ENCODE results near the gene NT5C2. TPM values are rescaled to one million over a fixed set of nuclear protein-coding genes. Genes with fewer than 3 reads are reported as not detected.

NT5C2 gene
- polyA plus RNA-seq, 1 donor (not counting 4 experiments of a cell fraction or from before 2014, with no cell fraction given), result 88.6 TPM

DNA sequence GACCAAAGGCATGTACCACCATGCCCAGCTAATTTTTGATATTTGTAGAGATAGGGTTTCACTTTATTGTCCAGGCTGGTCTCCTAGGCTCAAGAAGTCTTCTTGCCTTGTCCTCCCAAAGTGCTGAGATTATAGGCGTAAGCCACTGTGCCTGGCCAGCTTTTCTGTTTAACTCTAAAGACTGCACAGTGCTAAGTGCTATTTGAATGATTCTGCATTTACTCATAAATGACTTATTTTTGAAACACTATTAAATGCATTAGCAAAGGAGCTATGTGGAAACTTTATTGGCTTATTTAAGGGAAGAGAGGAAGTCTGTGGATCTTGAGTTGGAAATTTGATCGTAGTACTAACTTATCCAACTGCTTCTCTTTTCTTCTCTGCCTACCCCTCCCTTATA lies 89.1 kb downstream of the NT5C2 start:
- no peak overlapping the region for H3K27ac ChIP-seq (ENCODE audit: control insufficient read depth, insufficient read depth, low read length)
- no peak overlapping the region for H3K4me3 ChIP-seq (ENCODE audit: control insufficient read depth in 2 of 3, extremely low read depth in 1 of 3, insufficient read depth in 2 of 3, low read depth in 1 of 3, low read length in 3 of 3)
- H2AFZ ChIP-seq (ENCODE audit: control insufficient read depth, low read length), result no peak overlapping the region
- no peak for FAIRE-seq
- no peak overlapping the region for H3K9ac ChIP-seq (ENCODE audit: control insufficient read depth, extremely low read depth, insufficient read depth, low read length)
- peaks cover 4 to 5% of the 10 kb centered on the region in 2 experiments for H3K36me3 ChIP-seq (ENCODE audit: control insufficient read depth in 2 of 2, extremely low read depth in 1 of 2, insufficient read depth in 2 of 2, low read length in 2 of 2)
- dilution Hi-C loops (cut with MboI; ENCODE audit: extremely low pct_ligation_motif_present, low sequenced_read_pairs), result no loop called here
- TF ChIP-seq, protein P1, sequence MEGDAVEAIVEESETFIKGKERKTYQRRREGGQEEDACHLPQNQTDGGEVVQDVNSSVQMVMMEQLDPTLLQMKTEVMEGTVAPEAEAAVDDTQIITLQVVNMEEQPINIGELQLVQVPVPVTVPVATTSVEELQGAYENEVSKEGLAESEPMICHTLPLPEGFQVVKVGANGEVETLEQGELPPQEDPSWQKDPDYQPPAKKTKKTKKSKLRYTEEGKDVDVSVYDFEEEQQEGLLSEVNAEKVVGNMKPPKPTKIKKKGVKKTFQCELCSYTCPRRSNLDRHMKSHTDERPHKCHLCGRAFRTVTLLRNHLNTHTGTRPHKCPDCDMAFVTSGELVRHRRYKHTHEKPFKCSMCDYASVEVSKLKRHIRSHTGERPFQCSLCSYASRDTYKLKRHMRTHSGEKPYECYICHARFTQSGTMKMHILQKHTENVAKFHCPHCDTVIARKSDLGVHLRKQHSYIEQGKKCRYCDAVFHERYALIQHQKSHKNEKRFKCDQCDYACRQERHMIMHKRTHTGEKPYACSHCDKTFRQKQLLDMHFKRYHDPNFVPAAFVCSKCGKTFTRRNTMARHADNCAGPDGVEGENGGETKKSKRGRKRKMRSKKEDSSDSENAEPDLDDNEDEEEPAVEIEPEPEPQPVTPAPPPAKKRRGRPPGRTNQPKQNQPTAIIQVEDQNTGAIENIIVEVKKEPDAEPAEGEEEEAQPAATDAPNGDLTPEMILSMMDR (optimal IDR thresholded peaks at IDR 0.05 in 1 of 3, IDR thresholded peaks at IDR 0.05 in 1 of 3, conservative IDR thresholded peaks at IDR 0.05 in 1 of 3; ENCODE audit: extremely low read depth in 1 of 3, insufficient read depth in 2 of 3, low read length in 3 of 3), result no peak
- TF ChIP-seq EZH2 (IDR thresholded peaks at IDR 0.05; ENCODE audit: low read length), result no peak
- H3K4me2 ChIP-seq (ENCODE audit: control insufficient read depth, extremely low read depth, insufficient read depth, low read depth, low read length), result no peak overlapping the region
- no peaks in the 10 kb centered on the region for H3K9me3 ChIP-seq (ENCODE audit: control insufficient read depth, low read depth, low read length)
- no peak for DNase-seq (ENCODE audit: low read depth, low spot score)
- no peaks in the 10 kb centered on the region for H3K9me1 ChIP-seq (ENCODE audit: control insufficient read depth, extremely low read depth, insufficient read depth, low read length)
- no peaks in the 10 kb centered on the region for H3K4me1 ChIP-seq (ENCODE audit: control insufficient read depth, extremely low read depth, insufficient read depth, low read length)
- no peaks in the 10 kb centered on the region for H4K20me1 ChIP-seq (ENCODE audit: control insufficient read depth, extremely low read depth, insufficient read depth, low read length)
- H3K27me3 ChIP-seq (ENCODE audit: control insufficient read depth, extremely low read depth, insufficient read depth, low read length), result no peaks in the 10 kb centered on the region
- H3K79me2 ChIP-seq (ENCODE audit: control insufficient read depth, insufficient read depth, low read length), result no peaks in the 10 kb centered on the region

DNA sequence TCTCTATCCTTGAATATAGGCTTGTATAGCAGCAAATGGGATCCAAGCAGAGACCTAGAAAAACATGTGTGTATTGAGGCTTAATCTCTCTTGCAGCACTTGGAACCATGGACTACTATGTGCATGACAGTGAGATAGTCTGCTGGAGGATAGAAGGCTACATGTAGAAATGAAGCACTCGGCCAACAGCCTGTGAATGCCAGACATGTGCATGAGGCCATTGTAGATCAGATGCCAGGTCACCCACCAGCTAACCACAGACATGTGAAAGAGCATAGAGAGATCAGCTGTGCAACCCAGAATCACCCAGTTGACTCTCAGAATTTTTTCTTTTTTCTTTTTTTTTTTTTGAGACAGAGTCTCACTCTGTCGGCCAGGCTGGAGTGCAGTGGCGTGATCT lies 90.9 kb downstream of the NT5C2 start:
- FAIRE-seq (no peak), DNase-seq (ENCODE audit: low read depth, low spot score) (no peak)
- H3K9me1 ChIP-seq (ENCODE audit: control insufficient read depth, extremely low read depth, insufficient read depth, low read length), result no peaks in the 10 kb centered on the region
- H3K4me2 ChIP-seq (ENCODE audit: control insufficient read depth, extremely low read depth, insufficient read depth, low read depth, low read length), result no peak overlapping the region
- no peak overlapping the region for H2AFZ ChIP-seq (ENCODE audit: control insufficient read depth, low read length)
- H3K4me1 ChIP-seq (ENCODE audit: control insufficient read depth, extremely low read depth, insufficient read depth, low read length), result no peaks in the 10 kb centered on the region
- H3K27me3 ChIP-seq (ENCODE audit: control insufficient read depth, extremely low read depth, insufficient read depth, low read length), result no peaks in the 10 kb centered on the region
- H3K9me3 ChIP-seq (ENCODE audit: control insufficient read depth, low read depth, low read length), result no peaks in the 10 kb centered on the region
- no peaks in the 10 kb centered on the region for H4K20me1 ChIP-seq (ENCODE audit: control insufficient read depth, extremely low read depth, insufficient read depth, low read length)
- no peaks in the 10 kb centered on the region for H3K79me2 ChIP-seq (ENCODE audit: control insufficient read depth, insufficient read depth, low read length)
- dilution Hi-C loops (cut with MboI; ENCODE audit: extremely low pct_ligation_motif_present, low sequenced_read_pairs), result no loop called here
- H3K36me3 ChIP-seq (ENCODE audit: control insufficient read depth in 2 of 2, extremely low read depth in 1 of 2, insufficient read depth in 2 of 2, low read length in 2 of 2), result peaks cover 4 to 5% of the 10 kb centered on the region in 2 experiments
- TF ChIP-seq, protein P1 (optimal IDR thresholded peaks at IDR 0.05 in 1 of 3, IDR thresholded peaks at IDR 0.05 in 1 of 3, conservative IDR thresholded peaks at IDR 0.05 in 1 of 3; ENCODE audit: extremely low read depth in 1 of 3, insufficient read depth in 2 of 3, low read length in 3 of 3), result no peak
- TF ChIP-seq EZH2 (IDR thresholded peaks at IDR 0.05; ENCODE audit: low read length), result no peak
- H3K4me3 ChIP-seq (ENCODE audit: control insufficient read depth in 2 of 3, extremely low read depth in 1 of 3, insufficient read depth in 2 of 3, low read depth in 1 of 3, low read length in 3 of 3), result no peak overlapping the region
- H3K9ac ChIP-seq (ENCODE audit: control insufficient read depth, extremely low read depth, insufficient read depth, low read length), result no peak overlapping the region
- no peak overlapping the region for H3K27ac ChIP-seq (ENCODE audit: control insufficient read depth, insufficient read depth, low read length)

Data from keratinocyte (primary cell).